Natural killer cell (primary cell): Measurements from ENCODE around the gene RBM33. TPM values are rescaled to one million over a fixed set of nuclear protein-coding genes. Genes with fewer than 3 reads are reported as not detected.

Source experiments
- ATAC-seq, 3 donors: fragments of 150-1000 bp in 2 of 3; fragments of 200-7000 bp in 1 of 3; cut with Tn5 transposase; 1 replicate in 1 of 3; 2 replicates in 2 of 3; pipeline ENCODE4 v1.10.0; 2021; ENCODE audit warnings: mild to moderate bottlenecking in 2 of 3, moderate library complexity in 2 of 3
- DNase-seq, 2 donors: peaks; one replicate each; pipeline versions ENCODE4 v3.0.0 to v3.0.0-alpha.2; 2013 to 2021; ENCODE audit warnings: mixed read lengths in 1 of 2
- H3K27ac ChIP-seq: one replicate; pipeline ENCODE4 v1.5.1; 2013; ENCODE audit warnings: mild to moderate bottlenecking, low read length
- H3K27me3 ChIP-seq: one replicate; pipeline ENCODE4 v1.6.1; 2013; ENCODE audit warnings: low read length; ENCODE audit not compliant: control insufficient read depth, insufficient read depth
- H3K36me3 ChIP-seq: one replicate; pipeline ENCODE4 v1.6.1; 2013; ENCODE audit warnings: low read length; ENCODE audit not compliant: control insufficient read depth, insufficient read depth
- H3K4me1 ChIP-seq: one replicate; pipeline ENCODE4 v1.6.1; 2013; ENCODE audit warnings: low read length; ENCODE audit not compliant: control insufficient read depth, insufficient read depth
- H3K4me3 ChIP-seq: one replicate; pipeline ENCODE4 v1.5.1; 2013; ENCODE audit warnings: low read length
- H3K9me3 ChIP-seq: one replicate; pipeline ENCODE4 v1.6.1; 2013; ENCODE audit warnings: low read length; ENCODE audit not compliant: control insufficient read depth, insufficient read depth
- H3K27ac Mint-ChIP-seq, 2 donors: one replicate each; pipeline ENCODE4 v1.8.0; 2022; ENCODE audit warnings: mild to moderate bottlenecking in 2 of 2, mixed read lengths in 2 of 2, moderate library complexity in 1 of 2
- H3K27me3 Mint-ChIP-seq, 2 donors: one replicate each; pipeline ENCODE4 v1.8.0; 2022; ENCODE audit warnings: low read depth in 2 of 2, mixed read lengths in 2 of 2
- H3K36me3 Mint-ChIP-seq: one replicate; pipeline ENCODE4 v1.8.0; 2022; ENCODE audit warnings: mixed read lengths
- H3K4me1 Mint-ChIP-seq, 2 donors: one replicate each; pipeline ENCODE4 v1.8.0; 2022; ENCODE audit warnings: mixed read lengths in 2 of 2
- H3K4me3 Mint-ChIP-seq: one replicate; pipeline ENCODE4 v1.8.0; 2022; ENCODE audit warnings: mild to moderate bottlenecking, moderate library complexity, mixed read lengths
- H3K9me3 Mint-ChIP-seq, 2 donors: one replicate each; pipeline ENCODE4 v1.8.0; 2022; ENCODE audit warnings: mixed read lengths in 2 of 2
- WGBS: methylation state at CpG from one replicate; pipeline ENCODE4 v1.1.7; 2013; ENCODE audit warnings: missing lambda C conversion rate; ENCODE audit not compliant: insufficient coverage; 5-methylcytosine and 5-hydroxymethylcytosine counted together
- intact Hi-C: fragments of 100-400 bp; cut with micrococcal nuclease; formaldehyde crosslinking; loops from one replicate; pipeline ENCODE4 v1.14.2; 2022
- total RNA-seq, 4 donors: library from RNA; stranded (reverse); fragments of 120-200 nt in 1 of 4; gene quantifications; one replicate each; pipeline versions ENCODE4 v1.2.3 to v1.2.4, GENCODE V29; 2013 to 2022
- TF ChIP-seq, protein P1 (sequence below): fragments of 200-600 bp; IDR thresholded peaks from one replicate; pipeline ENCODE4 v1.8.0; 2022; ENCODE audit warnings: antibody characterized with exemption

RBM33 gene
- total RNA-seq, 3 donors from 2014 or later (not counting 1 experiment from before 2014, with no cell fraction given): 161 to 182 (median 182) TPM

DNA sequence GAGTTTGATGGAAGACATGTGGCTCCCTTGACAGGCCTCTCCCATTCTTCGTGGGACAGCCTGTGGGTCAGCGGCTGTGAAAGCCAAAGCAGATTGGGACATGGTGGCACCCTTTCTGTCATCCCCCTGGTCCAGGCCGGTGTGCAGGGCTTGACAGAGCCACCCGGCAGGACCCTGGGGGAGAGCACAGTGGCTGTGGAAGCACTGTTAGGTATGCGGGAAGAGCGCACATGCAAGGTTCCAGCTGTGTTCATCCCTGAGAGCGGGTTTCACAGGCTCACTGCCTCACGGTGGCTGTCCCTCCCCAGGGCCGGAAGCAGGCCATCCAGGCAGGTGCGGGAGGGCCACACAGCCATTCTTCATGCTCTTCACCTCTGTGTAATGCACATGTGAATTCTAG, 138.0 kb downstream of the RBM33 start:
- H3K4me3 Mint-ChIP-seq: no peak overlapping the region
- no peaks in the 10 kb centered on the region for H3K9me3 ChIP-seq
- H3K27ac ChIP-seq: no peak overlapping the region
- H3K36me3 ChIP-seq: peaks cover 24% of the 10 kb centered on the region
- TF ChIP-seq, protein P1, sequence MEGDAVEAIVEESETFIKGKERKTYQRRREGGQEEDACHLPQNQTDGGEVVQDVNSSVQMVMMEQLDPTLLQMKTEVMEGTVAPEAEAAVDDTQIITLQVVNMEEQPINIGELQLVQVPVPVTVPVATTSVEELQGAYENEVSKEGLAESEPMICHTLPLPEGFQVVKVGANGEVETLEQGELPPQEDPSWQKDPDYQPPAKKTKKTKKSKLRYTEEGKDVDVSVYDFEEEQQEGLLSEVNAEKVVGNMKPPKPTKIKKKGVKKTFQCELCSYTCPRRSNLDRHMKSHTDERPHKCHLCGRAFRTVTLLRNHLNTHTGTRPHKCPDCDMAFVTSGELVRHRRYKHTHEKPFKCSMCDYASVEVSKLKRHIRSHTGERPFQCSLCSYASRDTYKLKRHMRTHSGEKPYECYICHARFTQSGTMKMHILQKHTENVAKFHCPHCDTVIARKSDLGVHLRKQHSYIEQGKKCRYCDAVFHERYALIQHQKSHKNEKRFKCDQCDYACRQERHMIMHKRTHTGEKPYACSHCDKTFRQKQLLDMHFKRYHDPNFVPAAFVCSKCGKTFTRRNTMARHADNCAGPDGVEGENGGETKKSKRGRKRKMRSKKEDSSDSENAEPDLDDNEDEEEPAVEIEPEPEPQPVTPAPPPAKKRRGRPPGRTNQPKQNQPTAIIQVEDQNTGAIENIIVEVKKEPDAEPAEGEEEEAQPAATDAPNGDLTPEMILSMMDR: no peak
- intact Hi-C loops: no loop called here
- 93% methylated on average over 10 of the region's 10 CpGs for WGBS
- H3K4me1 ChIP-seq: peaks cover 1% of the 10 kb centered on the region
- DNase-seq (no peak), ATAC-seq (no peak)
- H3K4me1 Mint-ChIP-seq: peaks cover 6 to 10% of the 10 kb centered on the region in 2 donors
- peaks cover 0 to 2% of the 10 kb centered on the region in 2 donors for H3K27me3 Mint-ChIP-seq
- no peaks in the 10 kb centered on the region for H3K36me3 Mint-ChIP-seq
- no peak overlapping the region for H3K27ac Mint-ChIP-seq
- H3K27me3 ChIP-seq: no peaks in the 10 kb centered on the region
- no peak overlapping the region for H3K4me3 ChIP-seq
- no peaks in the 10 kb centered on the region for H3K9me3 Mint-ChIP-seq

DNA sequence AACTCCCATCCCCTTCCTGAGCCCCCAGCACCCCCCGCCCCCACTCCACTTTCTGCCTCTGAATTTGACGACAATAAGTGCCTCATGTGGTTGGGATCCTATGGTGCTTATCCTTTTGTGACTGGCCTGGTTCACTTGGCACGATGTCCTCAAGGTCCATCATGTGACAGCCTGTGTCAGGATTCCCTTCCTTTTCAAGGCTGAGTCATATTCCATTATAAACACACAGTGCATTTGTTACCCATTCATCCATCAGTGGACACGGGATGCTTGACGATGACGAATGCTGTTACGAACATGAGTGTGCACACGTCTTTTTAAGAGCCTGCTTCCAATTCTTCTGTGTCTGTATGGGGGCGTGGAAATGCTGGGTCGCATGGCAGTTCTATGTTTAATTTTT, 141.1 kb downstream of the RBM33 start:
- DNase-seq: no peak

DNA sequence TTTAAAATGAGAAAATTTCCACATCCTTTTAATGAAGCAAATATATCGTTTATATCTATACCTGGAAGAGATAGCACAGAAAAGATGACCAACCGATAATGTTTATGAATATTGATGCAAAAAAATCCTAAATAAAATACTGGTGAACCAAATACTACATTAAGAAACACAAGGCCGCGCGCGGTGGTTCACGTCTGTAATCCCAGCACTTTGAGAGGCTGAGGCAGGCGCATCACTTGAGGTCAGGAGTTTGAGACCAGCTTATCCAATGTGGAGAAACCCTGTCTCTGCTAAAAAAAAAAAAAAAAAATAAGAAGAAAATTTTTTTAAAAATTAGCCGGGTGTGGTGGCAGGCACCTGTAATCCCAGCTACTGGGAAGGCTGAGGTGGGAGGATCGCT, 142.0 kb downstream of the RBM33 start:
- WGBS: 92% methylated on average over 8 of the region's 10 CpGs

More for the DNA sequence above, 141.1 kb downstream of the RBM33 start:
- H3K27me3 Mint-ChIP-seq: peaks cover 5 to 6% of the 10 kb centered on the region in 2 donors
- no peak overlapping the region for H3K4me3 ChIP-seq
- TF ChIP-seq, protein P1: no peak
- no peak overlapping the region for H3K27ac Mint-ChIP-seq
- WGBS: 97% methylated on average over 10 of the region's 10 CpGs
- intact Hi-C loops: no loop called here
- no peak overlapping the region for H3K4me3 Mint-ChIP-seq
- H3K4me1 Mint-ChIP-seq: peaks cover 4 to 6% of the 10 kb centered on the region in 2 donors
- H3K27ac ChIP-seq: no peak overlapping the region
- no peak for ATAC-seq
- H3K36me3 Mint-ChIP-seq: no peaks in the 10 kb centered on the region
- no peaks in the 10 kb centered on the region for H3K9me3 ChIP-seq
- no peaks in the 10 kb centered on the region for H3K27me3 ChIP-seq
- peaks cover 4% of the 10 kb centered on the region for H3K4me1 ChIP-seq
- no peaks in the 10 kb centered on the region for H3K9me3 Mint-ChIP-seq
- H3K36me3 ChIP-seq: peaks cover 5% of the 10 kb centered on the region

More for the DNA sequence above, 142.0 kb downstream of the RBM33 start:
- ATAC-seq: no peak
- Histone ChIP-seq H3K9me3 (no peaks in the 10 kb centered on the region), H3K4me1 (peaks cover 4% of the 10 kb centered on the region), H3K27ac (no peak overlapping the region), H3K4me3 (no peak overlapping the region), H3K27me3 (no peaks in the 10 kb centered on the region), H3K36me3 (peaks cover 4% of the 10 kb centered on the region)
- Mint-ChIP-seq H3K4me3 (no peak overlapping the region), H3K9me3 (no peaks in the 10 kb centered on the region), H3K27me3 (peaks cover 5 to 6% of the 10 kb centered on the region in 2 donors), H3K36me3 (no peaks in the 10 kb centered on the region), H3K4me1 (peaks cover 4 to 6% of the 10 kb centered on the region in 2 donors), H3K27ac (no peak overlapping the region)
- DNase-seq: no peak
- intact Hi-C loops: no loop called here
- TF ChIP-seq, protein P1: no peak
